GM15510 (cell line): Measurements from ENCODE around the gene GYS2.

Experiments
- POLR2A ChIP-seq: IDR thresholded peaks from 3 replicates; pipeline ENCODE4 v1.6.1; 2011; ENCODE audit warnings: borderline replicate concordance; ENCODE audit not compliant: insufficient read length; ENCODE audit errors: extremely low read depth

The GYS2 gene

GRCh38 chr12:21573733-21574358 is 30.8 kb downstream of the GYS2 start:
- TF ChIP-seq POLR2A = no peak

GRCh38 chr12:21571046-21571445 is 33.6 kb downstream of the GYS2 start:
- TF ChIP-seq POLR2A = no peak

- TF ChIP-seq POLR2A = no peak
Observed at GRCh38 chr12:21568115-21568514, 36.5 kb downstream of the GYS2 start.

GRCh38 chr12:21566907-21567394 is 37.7 kb downstream of the GYS2 start:
- TF ChIP-seq POLR2A = no peak

GRCh38 chr12:21566223-21566906 is 38.3 kb downstream of the GYS2 start:
- no peak for TF ChIP-seq POLR2A

GRCh38 chr12:21562859-21563258 is 41.8 kb downstream of the GYS2 start:
- no peak for TF ChIP-seq POLR2A

GRCh38 chr12:21561158-21561557 is 43.5 kb downstream of the GYS2 start:
- no peak for TF ChIP-seq POLR2A

- TF ChIP-seq POLR2A = no peak
Observed at GRCh38 chr12:21559855-21560569, 44.6 kb downstream of the GYS2 start.

GRCh38 chr12:21558100-21558679 is 46.5 kb downstream of the GYS2 start:
- no peak for TF ChIP-seq POLR2A

GRCh38 chr12:21553329-21553675 is 51.3 kb downstream of the GYS2 start:
- no peak for TF ChIP-seq POLR2A

- no peak for TF ChIP-seq POLR2A
Observed at GRCh38 chr12:21552635-21553328, 51.9 kb downstream of the GYS2 start.

GRCh38 chr12:21551841-21552465 is 52.7 kb downstream of the GYS2 start:
- no peak for TF ChIP-seq POLR2A

- TF ChIP-seq POLR2A = no peak
Observed at GRCh38 chr12:21547437-21547836, 57.2 kb downstream of the GYS2 start.

GRCh38 chr12:21546716-21547115 is 57.9 kb downstream of the GYS2 start:
- no peak for TF ChIP-seq POLR2A

GRCh38 chr12:21545557-21545956 is 59.1 kb downstream of the GYS2 start:
- no peak for TF ChIP-seq POLR2A

- no peak for TF ChIP-seq POLR2A
Observed at GRCh38 chr12:21543151-21543550, 61.5 kb downstream of the GYS2 start.
